ENCODE measurements around the gene CCDC69. TPM values are rescaled to one million over a fixed set of nuclear protein-coding genes. Genes with fewer than 3 reads are reported as not detected.

The CCDC69 gene
- total and polyA plus RNA-seq, 2 of the 8 experiments (the other 6 are each of a cell fraction or from before 2014, with no cell fraction given): 8.4 to 10.8 TPM

GRCh38 chr5:151222054-151222789, 1.7 kb downstream of the CCDC69 start:
- H3K14ac ChIP-seq (ENCODE audit: insufficient read length): no peak overlapping the region
- no peak overlapping the region for H3K9ac ChIP-seq (replicated peaks in 1 of 4; ENCODE audit: extremely low read depth in 1 of 4, low read depth in 3 of 4, low read length in 3 of 4)
- no peak overlapping the region for H3K18ac ChIP-seq (ENCODE audit: extremely low read depth, low read length)
- WGBS, 2 experiments (ENCODE audit: extremely low coverage in 1 of 2, insufficient coverage in 1 of 2, insufficient read length in 1 of 2, insufficient replicate concordance in 2 of 2, low coverage in 1 of 2, low lambda C conversion rate in 2 of 2, missing lambda C conversion rate in 1 of 2): 89% methylated on average over 6 of the region's 6 CpGs; no CpG with 5 or more reads in 1 of the 2 experiments
- H3K79me1 ChIP-seq (ENCODE audit: low read depth, low read length): peaks cover 3% of the 10 kb centered on the region; the same call in 1 of the 2 replicates
- no peak overlapping the region; the same call in 1 of the 2 replicates for H2AK5ac ChIP-seq (ENCODE audit: low read depth, low read length)
- H2BK15ac ChIP-seq (ENCODE audit: low read length): 0 out of 2 replicates have a peak overlapping the region, but pooled peaks have one; percentile 4
- H3K23me2 ChIP-seq (ENCODE audit: low read depth, low read length): peaks cover 5% of the 10 kb centered on the region; the same call in 1 of the 2 replicates
- H2BK120ac ChIP-seq (replicated peaks; ENCODE audit: low read depth, low read length): no peak overlapping the region
- H3K23ac ChIP-seq (ENCODE audit: insufficient read length): no peak overlapping the region
- no peak overlapping the region for H3K4me3 ChIP-seq (ENCODE audit: extremely low read depth in 1 of 4, insufficient read depth in 2 of 4, low read depth in 3 of 4, low read length in 4 of 4)
- no peaks in the 10 kb centered on the region for H3K9me3 ChIP-seq (ENCODE audit: insufficient read depth in 2 of 2, low read depth in 1 of 2, low read length in 1 of 2)
- H2BK12ac ChIP-seq (ENCODE audit: low read depth, low read length): no peak overlapping the region
- H3K56ac ChIP-seq (replicated peaks; ENCODE audit: insufficient read length, low read depth, low read length): no peak overlapping the region
- H3K4ac ChIP-seq (replicated peaks; ENCODE audit: insufficient read length, low read depth, low read length): no peak overlapping the region
- peak overlapping the region; percentile 80 to 85; a peak in 1 of 4 replicates for H3K4me2 ChIP-seq (ENCODE audit: insufficient read depth in 1 of 2, low read depth in 2 of 2, low read length in 2 of 2)
- no peaks in the 10 kb centered on the region for H3K36me3 ChIP-seq (ENCODE audit: control insufficient read depth in 2 of 4, insufficient read depth in 4 of 4, low read length in 3 of 4)
- H4K8ac ChIP-seq (ENCODE audit: extremely low read depth, insufficient read depth, low read length): no peak overlapping the region
- peaks cover 0 to 2% (median 0%) of the 10 kb centered on the region in 4 experiments; a peak in 3 of 7 replicates for H3K27me3 ChIP-seq (replicated peaks in 1 of 4; ENCODE audit: control insufficient read depth in 3 of 4, extremely low read depth in 1 of 4, insufficient read depth in 3 of 4, low read length in 3 of 4)
- H4K5ac ChIP-seq (ENCODE audit: insufficient read length, low read depth, low read length): no peak overlapping the region
- H2AFZ ChIP-seq (ENCODE audit: low read length): no peak overlapping the region
- CTCF ChIA-PET (ENCODE audit: partially characterized antibody): interaction anchor here (0.8 to 5.2 kb wide), 11 partner anchors 10 to 301 kb away, joined by 3 to 56 read pairs (median 6); no protein-coding TSS in a partner anchor
- POLR2A ChIA-PET (ENCODE audit: partially characterized antibody): interaction anchor here (1.4 to 2.2 kb wide), 3 partner anchors 8 to 17 kb away, joined by 3 to 13 read pairs (median 6); no protein-coding TSS in a partner anchor
- no peak for FAIRE-seq
- no peak overlapping the region for H3K27ac ChIP-seq (ENCODE audit: low read depth, low read length)
- no peak for DNase-seq (ENCODE audit: low read depth in 1 of 2, low spot score in 2 of 2)
- H2BK20ac ChIP-seq (ENCODE audit: low read length): no peak overlapping the region
- H3K4me1 ChIP-seq (replicated peaks in 1 of 4; ENCODE audit: control insufficient read depth in 3 of 4, insufficient read depth in 4 of 4, low read length in 3 of 4): peaks cover 2 to 12% (median 6%) of the 10 kb centered on the region in 4 experiments
- H3K79me2 ChIP-seq (ENCODE audit: control insufficient read depth in 1 of 2, insufficient read depth in 2 of 2, low read length in 2 of 2): no peaks in the 10 kb centered on the region
- H4K91ac ChIP-seq (replicated peaks; ENCODE audit: insufficient read length, low read length): no peak overlapping the region
- peaks cover 0 to 2% of the 10 kb centered on the region in 2 experiments for H4K20me1 ChIP-seq (replicated peaks in 1 of 2; ENCODE audit: control insufficient read depth in 1 of 2, insufficient read depth in 2 of 2, low read length in 2 of 2)
- no peak overlapping the region for H2BK5ac ChIP-seq (ENCODE audit: low read depth, low read length)
- TF ChIP-seq NRF1 (IDR thresholded peaks at IDR 0.05; ENCODE audit: low read depth, low read length) (no peak), SAP30 (IDR thresholded peaks at IDR 0.05; ENCODE audit: insufficient read depth, insufficient replicate concordance, low read length) (no peak), EZH2 (IDR thresholded peaks at IDR 0.05; ENCODE audit: low read depth, low read length, severe bottlenecking) (no peak), KDM4A (IDR thresholded peaks at IDR 0.05; ENCODE audit: low read depth, low read length, severe bottlenecking) (no peak), CTCF (IDR thresholded peaks at IDR 0.05; ENCODE audit: control extremely low read depth in 1 of 3, insufficient read depth in 1 of 3, low read depth in 1 of 3, low read length in 3 of 3) (no peak), TBP (IDR thresholded peaks at IDR 0.05; ENCODE audit: low read depth, low read length) (no peak)
